ENCODE results near the gene ERMP1.
"Not testable (repeated sequence)": the region's sequence is repeated elsewhere in the genome, so short reads cannot be mapped to it uniquely, and the experiment has no call there.

ERMP1 gene

DNA sequence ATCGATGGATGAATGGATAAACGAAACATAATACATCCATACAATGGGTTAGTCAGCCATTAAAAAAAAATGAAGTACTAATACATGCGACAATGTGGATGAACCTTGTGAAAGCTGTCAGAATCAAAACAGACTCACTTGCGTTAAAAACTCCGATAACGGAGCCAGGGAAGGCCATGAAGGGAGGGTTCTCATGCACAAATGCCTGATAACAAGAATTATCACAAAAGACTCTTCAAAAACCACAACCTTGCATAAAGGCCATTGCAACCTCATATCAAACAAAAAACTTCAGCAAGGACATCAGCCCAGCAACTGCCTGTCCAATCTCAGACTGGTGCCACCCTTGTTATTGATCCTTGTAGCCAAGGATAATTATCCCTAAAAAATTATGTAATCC is 13.7 kb downstream of the ERMP1 start:
- FAIRE-seq: no peak

DNA sequence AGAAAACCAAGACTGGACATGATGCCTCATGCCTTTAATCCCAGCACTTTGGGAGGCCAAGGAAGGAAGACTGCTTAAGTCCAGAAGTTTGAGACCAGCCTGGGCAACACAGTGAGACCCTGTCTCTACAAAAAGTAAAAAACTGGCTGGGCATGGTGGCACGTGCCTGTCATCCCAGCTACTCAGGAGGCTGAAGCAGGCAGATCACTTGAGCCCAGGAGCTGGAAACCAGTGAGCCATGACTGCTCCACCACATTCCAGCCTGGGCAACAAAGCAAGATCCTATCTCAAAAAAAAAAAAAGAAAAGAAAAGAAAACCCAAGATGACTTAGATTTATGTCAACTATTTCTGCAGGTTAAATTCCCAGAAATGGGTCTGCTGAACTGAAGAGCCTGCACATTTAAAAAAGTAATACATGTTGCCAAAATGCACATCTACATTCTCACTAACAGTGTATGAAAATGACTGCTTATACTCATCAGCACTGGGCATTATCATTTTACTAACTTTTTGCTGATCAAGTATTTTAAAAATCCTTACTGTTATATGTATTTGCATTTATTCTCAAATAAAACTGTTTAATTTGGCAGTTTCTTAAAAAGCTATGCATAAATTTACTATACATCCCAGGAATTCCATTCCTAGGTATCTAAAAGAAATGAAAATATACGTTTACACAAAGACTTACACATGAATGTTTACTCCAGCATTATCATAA is 14.3 kb downstream of the ERMP1 start:
- no peak for FAIRE-seq

DNA sequence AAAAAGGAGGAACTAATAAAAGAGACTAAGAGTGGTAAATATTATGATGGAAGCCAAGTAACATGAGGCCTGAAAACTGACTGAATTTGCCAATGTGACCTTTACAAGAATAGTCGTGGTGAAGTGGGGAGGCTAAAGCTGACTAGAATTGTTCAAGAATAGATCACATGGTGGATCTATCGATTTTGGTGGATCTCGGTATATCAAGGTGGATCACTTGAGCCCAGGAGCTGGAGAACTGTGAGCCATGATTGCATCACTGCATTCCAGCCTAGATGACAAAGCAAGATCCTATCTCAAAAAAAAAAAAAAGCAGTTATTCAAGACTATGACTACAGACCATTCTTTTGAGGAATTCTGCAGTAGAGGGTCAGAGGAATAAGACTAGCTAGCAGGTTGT is 15.1 kb downstream of the ERMP1 start:
- no peak for FAIRE-seq

DNA sequence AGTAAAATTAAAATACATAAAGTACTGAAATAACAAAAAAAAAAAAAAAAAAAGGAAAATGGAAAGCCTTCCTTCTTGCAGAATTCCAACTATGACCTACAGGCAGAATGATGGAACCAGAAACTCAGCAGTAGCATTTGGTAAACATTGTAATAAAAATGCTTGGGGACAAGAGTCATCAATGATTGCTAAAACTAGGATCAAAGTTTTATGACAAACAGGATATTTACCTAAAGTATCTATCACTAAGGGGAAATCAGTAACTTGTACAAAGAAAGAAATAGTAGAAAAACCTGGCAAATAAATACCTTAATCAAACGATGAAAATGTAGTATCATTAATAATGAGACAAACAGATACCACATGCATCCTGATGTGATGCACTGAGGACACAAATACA is 17.5 kb downstream of the ERMP1 start:
- no peak for FAIRE-seq

DNA sequence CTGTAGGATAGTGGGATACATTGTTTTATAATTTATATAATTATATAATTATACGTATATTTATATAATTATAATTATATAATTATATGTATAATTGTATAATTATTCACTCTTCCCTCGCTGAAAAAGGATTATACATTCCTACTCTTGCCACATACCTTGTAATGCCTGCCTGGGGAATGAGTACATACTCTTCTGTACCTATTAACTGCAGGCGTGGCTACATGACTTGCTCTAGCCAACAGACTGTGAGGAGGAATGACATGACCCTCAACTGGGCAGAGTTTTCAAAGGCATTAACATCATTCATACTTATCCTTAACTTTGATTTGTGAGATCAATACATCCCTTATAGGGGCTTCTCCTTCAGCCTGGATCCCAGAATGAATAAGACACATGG is 19.1 kb downstream of the ERMP1 start:
- no peak for FAIRE-seq

DNA sequence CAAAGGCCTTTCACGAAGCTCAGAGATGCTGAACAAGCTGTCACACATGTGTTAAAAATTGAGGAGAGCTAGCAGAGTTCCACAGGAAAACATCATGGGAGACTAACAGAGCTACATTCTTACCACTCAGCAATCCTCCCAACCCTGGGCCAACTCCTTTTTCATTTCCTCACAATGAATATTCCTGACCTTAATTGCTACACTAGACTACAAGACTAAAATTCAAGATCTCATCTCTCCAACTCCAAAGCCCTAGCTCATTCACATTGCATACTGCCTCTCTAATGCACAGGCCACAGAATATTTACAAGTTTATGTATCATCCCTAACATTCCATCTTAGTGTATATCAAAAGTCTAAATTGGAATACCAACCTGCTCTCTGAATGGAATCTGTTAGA is 21.2 kb downstream of the ERMP1 start:
- FAIRE-seq: no peak

DNA sequence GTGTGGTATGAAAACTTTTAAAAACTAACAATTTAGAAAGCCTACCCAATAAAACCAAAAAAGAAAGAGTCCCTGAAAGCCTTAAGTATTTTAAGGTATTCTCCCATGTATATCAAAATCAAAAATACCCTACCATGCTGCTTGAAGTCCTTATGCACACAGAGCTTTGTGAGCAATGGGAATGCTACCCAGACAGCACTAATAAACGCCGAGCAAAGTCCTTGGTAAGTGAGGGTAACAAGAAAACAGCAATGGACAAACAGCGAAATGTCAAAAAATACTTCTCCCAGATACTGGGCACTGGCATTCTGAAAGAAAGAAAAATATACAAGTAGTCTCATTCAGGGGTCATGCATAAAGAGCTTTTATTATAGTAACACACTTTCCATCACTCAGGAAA is 27.4 kb downstream of the ERMP1 start:
- FAIRE-seq: no peak

DNA sequence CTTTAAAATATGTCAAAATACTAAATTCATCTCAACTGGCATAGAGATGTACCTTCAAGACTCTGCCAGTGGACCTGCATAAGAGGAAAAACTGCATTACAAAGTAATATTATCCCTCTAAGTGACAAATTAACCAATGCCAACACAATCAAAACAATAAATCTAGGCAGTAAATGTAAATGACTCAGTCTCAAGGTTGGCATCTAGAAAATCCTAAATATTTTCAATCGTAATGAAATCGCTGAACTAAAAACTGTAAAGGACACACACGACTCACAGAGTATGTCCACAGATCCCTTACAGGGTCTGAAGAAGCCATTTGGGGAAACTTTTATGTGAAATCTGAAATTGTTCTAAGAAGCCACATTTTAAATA is 31.2 kb downstream of the ERMP1 start:
- no peak for FAIRE-seq

DNA sequence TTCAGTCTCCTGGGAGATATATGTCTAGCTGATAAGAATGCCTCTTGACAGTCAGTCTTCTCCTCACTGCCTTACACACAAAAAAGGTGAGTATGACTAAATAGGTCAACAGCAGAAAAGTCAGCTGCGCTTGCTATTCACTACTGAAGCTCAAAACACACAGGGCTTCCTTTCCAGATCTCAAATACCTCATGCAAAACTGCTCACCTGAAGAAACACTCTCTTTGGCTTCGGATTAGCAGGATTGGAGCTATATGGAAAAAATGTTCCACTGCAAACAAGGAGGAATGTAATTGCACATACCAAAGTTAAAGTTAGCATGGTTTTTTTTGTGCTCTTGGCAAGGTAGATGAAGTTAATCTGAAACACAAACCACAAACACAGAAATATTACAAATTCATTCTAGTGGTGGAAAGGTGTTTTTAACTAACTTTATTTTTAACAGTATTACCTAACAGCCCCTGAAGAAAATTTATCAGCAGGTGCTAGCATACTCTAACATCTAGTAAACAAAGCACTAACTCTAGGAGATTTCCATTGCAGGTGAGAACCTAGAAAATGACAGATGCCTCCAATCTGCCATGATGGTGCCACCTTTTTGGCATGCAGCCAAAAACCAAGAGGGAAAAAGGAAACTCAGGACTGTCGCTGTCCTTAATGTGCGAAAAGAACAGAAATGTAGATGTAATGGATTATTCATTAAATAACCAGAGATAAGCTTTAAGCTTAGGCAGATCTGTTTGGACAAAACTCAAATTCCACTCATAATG is 31.8 kb downstream of the ERMP1 start:
- no peak for FAIRE-seq

DNA sequence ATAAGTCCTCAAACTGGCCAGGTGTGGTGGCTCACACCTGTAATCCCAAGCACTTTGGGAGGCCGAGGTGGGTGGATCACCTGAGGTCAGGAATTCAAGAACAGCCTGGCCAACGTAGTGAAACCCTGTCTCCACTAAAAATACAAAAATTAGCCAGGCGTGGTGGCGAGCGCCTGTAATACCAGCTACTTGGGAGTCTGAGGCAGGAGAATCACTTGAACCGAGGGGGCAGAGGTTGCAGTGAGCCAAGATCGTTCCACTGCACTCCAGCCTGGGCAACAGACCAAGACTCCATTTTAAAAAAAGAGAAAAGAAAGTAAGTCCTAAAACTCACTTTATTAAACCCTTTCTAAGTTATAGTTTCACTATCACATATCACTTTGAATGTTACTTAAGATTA is 32.5 kb downstream of the ERMP1 start:
- FAIRE-seq: not testable (repeated sequence)

DNA sequence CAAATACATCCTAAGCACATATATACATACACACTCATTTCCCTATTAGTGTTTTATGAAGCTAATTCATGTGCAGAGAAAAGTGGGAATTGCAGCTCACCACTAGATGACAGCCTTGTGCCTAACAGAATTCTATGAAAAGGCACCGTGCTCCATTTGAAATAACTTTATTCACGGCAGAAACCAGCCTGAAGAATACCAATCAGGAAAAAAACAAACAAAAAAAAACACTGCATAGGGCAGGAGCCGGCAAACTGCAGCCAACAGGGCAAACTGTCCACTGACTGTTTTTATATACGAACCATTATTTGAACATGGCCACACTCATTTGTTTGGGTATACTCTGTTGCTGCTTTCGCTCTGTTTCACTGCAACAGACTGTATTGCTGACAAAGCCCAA is 33.6 kb downstream of the ERMP1 start:
- FAIRE-seq: no peak

DNA sequence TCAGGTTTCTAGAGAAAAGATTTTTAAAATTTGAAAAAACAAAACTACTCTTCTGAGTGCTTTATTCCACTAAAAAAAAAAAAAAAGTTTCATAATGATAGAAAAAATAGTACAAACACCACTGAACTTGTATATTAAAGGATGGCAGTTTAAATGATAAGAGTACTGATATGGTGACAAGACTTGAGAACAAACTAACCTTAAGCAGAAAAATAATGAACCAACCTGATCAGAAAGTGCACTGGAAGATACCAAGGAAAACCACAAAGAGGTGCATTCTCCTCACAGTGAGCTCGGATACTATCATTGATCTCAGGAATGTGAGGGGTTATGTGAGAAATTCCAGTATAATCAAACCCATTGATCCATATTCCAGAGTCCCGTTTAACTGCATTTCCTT is 34.3 kb downstream of the ERMP1 start:
- FAIRE-seq: no peak

DNA sequence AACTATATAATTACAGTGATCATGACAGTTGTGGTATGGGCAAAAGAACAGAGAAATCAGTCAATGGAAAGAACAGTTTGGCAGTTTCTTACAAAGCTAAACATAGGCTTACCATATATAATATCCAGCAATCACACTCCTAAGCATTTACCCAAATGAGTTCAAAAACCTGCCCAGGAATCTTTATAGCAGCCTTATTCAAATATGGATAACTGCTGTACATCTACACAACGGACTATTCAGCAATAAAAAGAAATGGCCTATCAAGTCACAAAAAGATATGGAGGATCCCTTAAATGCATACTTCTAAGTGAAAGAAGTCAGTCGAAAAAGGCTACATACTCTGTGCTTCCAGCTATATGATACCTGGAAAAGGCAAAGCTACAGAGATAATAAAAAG is 36.6 kb downstream of the ERMP1 start:
- no peak for FAIRE-seq

DNA sequence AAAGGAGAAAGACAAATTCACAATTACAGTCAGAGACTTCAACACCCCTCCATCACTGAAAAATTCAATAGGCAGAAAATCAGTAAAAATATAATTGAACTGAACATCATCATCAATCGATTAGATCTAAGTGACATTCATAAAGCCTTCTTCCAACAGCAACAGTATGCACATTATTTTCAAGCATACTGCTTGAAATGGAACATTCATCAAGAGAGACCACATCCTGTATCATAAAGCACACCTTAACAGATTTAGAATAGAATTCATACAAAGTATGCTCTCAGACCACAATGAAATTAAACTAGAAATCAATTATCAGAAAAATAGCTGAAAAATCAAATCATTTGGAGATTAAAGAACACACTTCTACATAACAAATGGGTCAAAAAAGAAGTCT is 39.1 kb downstream of the ERMP1 start:
- no peak for FAIRE-seq

DNA sequence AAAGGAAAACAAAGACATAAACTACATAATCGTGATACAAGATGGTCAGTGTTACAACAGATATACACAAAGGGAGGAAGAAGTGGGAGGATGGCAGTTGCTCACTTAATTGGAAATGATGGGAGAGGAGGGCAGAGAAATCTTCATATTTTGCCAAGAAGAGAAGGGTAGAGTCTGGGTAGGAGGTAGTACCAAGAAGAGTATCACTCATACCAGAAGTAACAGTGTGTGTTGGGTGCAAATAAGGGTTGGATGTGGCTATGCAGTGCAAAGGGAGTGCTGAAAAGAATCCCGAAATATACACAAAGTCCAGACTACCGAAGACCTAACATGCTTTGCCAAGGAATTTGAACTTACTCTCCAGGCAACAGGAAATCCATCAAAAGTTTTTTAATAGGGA is 41.0 kb downstream of the ERMP1 start:
- no peak for FAIRE-seq

DNA sequence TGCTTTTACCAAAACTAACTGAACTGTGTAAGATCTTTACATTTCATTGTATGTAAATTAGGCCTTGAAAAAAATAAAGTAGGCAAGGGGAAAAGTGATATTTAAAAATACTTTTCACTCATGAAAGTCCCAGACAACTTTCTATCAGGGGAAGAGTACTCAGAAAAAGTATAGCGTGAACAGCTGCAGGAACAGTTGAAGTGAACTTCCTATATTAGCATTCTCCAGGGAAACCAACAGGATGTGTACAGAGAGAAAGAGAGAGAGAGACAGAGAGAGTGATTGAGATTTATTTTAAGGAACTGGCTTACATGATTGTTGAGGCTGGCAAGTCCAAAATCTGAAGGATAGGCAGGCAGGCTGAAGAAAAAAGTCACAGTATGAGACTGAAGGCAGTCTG is 42.0 kb downstream of the ERMP1 start:
- no peak for FAIRE-seq

DNA sequence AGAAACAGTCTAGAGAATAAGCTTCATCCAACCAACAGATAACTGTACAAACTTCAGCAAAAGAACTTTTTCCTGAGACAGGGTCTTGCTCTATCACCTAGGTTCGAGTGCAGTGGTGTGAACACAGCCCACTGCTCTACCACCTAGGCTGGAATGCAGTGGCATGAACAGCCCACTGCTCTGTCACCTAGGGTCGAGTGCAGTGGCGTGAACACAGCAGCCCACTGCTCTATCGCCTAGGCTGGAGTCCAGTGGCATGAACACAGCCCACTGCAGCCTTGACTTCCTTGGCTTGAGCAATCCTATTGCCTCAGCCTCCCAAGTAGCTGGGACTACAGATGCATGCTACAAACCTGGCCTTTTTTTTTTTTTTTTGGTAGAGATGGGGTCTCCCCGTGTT is 43.4 kb downstream of the ERMP1 start:
- FAIRE-seq: no peak

DNA sequence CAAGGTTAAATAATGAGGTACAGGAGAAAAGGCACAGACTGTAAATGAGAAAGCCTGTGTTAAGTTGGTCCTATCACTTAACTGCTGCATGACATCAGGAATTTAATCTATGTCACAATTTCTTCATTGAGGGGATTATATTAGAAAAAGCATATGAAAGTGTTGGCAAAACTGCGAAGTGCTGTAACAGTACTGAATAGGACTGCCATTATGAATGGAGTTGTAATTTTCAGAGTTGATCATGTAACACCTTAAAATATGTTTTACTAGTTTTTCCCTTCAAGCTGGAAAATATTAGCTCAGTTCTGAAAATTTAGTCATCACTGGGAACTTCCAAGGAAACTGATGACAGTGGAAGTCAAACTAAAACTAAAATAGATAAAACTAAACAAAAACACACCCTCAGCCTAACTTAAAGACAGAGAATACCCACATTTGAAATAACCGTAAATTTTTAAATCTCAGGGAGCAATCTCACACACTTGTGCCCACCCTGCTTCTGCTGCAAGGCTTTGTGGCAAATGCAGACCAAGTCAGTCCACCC is 45.1 kb downstream of the ERMP1 start:
- FAIRE-seq: no peak

DNA sequence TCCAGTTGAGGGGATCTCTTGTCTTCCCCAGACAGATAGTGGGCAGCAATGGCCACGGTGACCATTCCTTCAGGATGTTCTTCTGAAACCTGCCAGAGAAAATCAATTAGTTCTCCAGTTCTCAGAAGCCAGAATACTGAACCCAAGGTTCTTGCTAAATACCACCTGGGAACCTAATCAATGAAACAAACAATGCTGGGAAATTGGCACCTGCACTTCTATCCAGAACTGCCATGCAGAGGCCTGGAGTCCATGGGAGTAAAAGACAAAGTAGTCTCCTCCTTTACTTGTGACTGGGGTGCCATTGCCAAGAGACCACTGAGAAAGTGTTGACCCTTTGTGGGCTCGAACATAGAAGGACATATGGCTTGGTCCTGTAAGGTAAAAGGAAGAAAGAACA is 45.7 kb downstream of the ERMP1 start:
- FAIRE-seq: no peak

DNA sequence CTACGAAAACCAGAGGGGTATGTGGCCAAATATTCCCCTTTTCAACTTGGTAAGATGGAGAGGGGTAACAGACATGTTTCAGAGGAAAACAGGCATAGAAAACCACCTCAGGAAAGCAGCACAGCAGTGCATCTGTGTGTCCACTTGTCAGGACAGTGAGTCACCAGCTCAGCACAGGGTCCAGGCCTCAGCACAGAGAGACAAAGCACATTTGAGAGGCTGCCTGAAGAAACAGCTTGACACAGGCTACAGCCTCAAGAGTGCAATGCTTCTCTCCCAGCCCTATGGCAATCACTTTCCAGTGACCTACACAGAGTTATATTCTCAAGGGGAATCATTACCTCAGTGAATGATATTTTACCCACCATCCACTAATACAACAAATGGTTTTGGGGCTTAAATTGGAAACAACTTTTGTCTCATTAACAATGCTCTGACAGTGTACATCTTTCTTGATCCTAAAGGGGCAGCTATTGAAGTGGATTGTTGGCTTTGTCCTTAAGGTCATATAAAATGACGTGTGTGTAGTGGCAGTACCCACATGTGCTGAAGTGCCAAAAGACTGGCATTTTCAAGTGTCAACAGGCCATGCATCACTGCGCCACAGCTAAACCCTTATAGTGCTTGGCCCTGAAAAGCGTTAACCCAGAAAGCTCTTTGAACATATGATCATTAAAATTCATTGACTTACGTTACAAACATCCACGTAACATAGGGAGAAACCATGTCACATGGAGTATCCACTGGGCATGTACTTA is 46.4 kb downstream of the ERMP1 start:
- FAIRE-seq: no peak

DNA sequence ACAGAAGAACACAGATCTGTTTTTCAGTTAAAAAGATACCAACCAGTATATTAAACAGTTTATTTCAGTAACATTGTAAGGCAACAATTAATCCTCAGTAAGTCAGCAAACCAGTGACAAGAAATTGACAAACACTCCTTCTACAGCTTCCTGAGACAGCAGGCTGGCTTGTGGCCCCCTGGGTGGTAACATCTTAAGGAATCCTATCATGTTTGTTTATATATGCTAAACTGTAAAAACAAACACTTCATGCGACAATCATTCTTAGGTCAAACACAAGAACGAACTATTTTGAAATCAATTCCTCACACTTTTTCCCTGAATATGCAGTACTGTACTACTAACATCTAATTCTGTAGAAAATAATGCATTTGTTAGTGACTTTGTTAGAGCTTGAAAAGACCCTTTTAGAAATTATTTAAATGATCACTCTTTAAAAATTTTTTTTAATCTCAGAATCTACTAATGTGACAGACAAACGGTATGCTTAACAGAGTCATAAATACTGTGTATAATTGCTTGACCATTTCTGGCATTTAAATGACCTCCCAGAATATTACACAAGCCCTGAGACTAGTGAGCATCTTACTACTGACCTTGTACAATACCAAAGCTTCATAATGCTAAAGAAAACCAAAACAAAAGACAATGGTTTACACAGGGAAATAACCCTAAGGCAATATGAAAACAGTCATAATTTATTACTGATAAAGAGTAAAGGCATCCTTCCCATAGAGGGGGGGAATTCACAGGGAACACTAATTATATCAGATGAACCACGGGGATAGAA is 48.2 kb downstream of the ERMP1 start:
- no peak for FAIRE-seq

DNA sequence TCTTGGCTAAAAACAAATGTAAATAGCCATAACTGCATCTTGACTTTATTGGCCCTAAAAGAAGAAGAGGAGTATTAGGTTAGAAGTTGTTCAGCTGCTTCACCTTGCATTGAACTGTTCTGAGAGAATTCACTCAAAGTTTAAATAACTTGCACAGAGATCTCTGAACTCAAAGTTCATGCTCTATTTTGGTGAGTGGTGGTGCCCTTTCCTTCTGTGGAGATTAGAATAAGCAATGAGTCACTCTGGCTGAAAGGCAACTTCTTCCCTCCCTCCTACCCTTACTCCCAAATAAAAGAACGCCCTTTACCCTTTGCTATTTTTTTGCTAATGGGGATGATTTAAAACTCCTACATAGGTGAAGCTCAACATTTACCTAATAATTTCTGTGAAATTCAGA is 48.9 kb downstream of the ERMP1 start:
- no peak for FAIRE-seq

DNA sequence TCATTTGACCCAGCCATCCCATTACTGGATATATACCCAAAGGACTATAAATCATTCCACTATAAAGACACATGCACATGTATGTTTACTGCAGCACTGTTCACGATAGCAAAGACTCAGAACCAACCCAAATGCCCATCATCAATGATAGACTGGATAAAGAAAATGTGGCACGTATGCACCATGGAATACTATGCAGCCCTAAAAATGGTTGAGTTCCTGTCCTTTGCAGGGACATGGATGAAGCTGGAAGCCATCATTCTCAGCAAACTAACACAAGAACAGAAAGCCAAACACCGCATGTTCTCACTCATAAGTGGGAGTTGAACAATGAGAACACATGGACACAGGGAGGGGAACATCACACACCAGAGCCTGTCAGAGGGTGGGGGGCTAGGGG is 49.5 kb downstream of the ERMP1 start:
- not testable (repeated sequence) for FAIRE-seq
